ENCODE data around the gene MACROD1. TPM values are rescaled to one million over a fixed set of nuclear protein-coding genes. Genes with fewer than 3 reads are reported as not detected.

Gene MACROD1
- total and polyA plus RNA-seq, 10 donors: 5.1 to 20.3 (median 7.8) TPM

DNA sequence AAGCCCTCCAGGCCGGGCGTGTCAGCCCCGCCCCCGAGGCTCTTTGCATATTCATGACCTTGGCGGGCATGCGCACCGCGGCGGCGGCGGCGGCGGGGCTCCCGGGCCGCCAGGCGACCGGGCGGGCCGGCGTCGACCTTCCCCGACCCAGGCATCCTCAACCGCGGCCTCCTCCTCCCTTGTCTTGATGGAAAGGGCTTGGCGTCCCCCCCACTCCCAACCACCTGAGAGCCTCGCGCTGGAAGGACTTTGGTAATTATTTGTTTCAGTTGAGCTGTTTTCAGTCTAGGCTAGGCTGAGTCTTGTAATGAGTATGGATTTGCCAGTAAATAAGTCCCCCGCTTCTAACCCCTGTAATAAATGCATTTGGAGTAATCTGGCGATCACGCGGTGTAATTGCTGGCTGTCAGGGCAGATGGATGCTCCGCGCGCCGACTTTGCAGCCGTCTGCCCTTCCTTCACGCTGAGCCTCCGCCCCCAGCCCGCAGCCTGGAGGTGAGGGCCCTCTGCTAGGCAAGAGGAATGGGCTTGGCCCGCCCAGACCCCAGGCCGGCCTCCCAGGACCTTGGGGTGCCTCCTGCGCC is 105.0 kb downstream of the MACROD1 start:
- H3K27ac ChIP-seq: no peak overlapping the region
- H3K27me3 ChIP-seq (replicated peaks in 1 of 7): peaks cover 0 to 52% (median 28%) of the 10 kb centered on the region in 7 donors
- TF ChIP-seq, protein P1, sequence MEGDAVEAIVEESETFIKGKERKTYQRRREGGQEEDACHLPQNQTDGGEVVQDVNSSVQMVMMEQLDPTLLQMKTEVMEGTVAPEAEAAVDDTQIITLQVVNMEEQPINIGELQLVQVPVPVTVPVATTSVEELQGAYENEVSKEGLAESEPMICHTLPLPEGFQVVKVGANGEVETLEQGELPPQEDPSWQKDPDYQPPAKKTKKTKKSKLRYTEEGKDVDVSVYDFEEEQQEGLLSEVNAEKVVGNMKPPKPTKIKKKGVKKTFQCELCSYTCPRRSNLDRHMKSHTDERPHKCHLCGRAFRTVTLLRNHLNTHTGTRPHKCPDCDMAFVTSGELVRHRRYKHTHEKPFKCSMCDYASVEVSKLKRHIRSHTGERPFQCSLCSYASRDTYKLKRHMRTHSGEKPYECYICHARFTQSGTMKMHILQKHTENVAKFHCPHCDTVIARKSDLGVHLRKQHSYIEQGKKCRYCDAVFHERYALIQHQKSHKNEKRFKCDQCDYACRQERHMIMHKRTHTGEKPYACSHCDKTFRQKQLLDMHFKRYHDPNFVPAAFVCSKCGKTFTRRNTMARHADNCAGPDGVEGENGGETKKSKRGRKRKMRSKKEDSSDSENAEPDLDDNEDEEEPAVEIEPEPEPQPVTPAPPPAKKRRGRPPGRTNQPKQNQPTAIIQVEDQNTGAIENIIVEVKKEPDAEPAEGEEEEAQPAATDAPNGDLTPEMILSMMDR (IDR thresholded peaks at IDR 0.05 in 8 of 11, conservative IDR thresholded peaks at IDR 0.05 in 3 of 11): no peak
- no peak for TF ChIP-seq POLR2AphosphoS5 (IDR thresholded peaks at IDR 0.05)
- no peak for TF ChIP-seq POLR2A (IDR thresholded peaks at IDR 0.05)
- DNase-seq: peak; percentile 83
- intact Hi-C loops (cut with DNase I; ENCODE audit: low total_unique reads): no loop called here
- H3K4me1 ChIP-seq: peaks cover 4 to 39% (median 18%) of the 10 kb centered on the region in 6 donors
- WGBS, 5 donors: 2 to 4% (median 3%) methylated on average over 39 to 42 of the region's 42 CpGs
- H3K9me3 ChIP-seq: no peaks in the 10 kb centered on the region
- H3K36me3 ChIP-seq: no peaks in the 10 kb centered on the region
- H3K4me3 ChIP-seq: peak overlapping the region; percentile 13 to 65 (median 32)

DNA sequence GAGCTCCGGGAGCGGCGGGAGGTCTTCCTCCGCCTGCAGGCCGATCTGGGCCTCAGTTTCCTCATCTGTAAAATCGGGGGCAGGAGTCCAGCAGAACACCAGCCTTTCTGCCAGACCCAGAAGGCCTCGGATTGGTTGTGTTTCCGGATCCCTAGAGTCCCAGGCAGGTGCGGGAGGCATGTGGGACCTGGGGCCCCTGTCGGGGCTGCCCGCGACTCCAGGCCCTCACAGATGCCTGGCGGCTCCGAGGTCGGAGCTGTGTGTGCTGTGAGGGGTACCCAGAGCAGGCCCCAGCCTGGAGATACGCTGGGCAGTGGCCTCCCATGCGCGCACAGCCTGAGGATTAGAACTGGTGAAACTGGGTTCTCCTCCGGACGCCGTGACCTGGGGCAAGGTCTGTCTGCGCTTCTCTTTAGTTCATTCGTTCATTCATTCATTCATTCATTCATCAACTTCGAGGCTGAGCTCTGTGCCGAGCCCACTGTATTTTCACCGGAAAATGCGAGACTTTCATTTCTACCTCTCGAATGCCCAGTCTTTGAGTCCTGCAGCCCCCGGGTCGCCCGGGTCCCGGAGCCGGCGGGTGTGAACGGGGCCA is 105.6 kb downstream of the MACROD1 start:
- Histone ChIP-seq H3K4me3 (peak overlapping the region in 7 of 8 donors; percentile 16 to 65 (median 34)), H3K27me3 (replicated peaks in 1 of 7) (peaks cover 0 to 52% (median 28%) of the 10 kb centered on the region in 7 donors), H3K9me3 (no peaks in the 10 kb centered on the region), H3K27ac (no peak overlapping the region), H3K4me1 (peaks cover 4 to 39% (median 18%) of the 10 kb centered on the region in 6 donors), H3K36me3 (no peaks in the 10 kb centered on the region)
- intact Hi-C loops (cut with DNase I; ENCODE audit: low total_unique reads): no loop called here
- no peak for DNase-seq
- TF ChIP-seq POLR2AphosphoS5 (IDR thresholded peaks at IDR 0.05): no peak
- TF ChIP-seq POLR2A (IDR thresholded peaks at IDR 0.05): no peak
- TF ChIP-seq, protein P1 (IDR thresholded peaks at IDR 0.05 in 8 of 11, conservative IDR thresholded peaks at IDR 0.05 in 3 of 11): no peak
- 15 to 22% (median 18%) methylated on average over 32 to 35 of the region's 35 CpGs for WGBS, 5 donors

DNA sequence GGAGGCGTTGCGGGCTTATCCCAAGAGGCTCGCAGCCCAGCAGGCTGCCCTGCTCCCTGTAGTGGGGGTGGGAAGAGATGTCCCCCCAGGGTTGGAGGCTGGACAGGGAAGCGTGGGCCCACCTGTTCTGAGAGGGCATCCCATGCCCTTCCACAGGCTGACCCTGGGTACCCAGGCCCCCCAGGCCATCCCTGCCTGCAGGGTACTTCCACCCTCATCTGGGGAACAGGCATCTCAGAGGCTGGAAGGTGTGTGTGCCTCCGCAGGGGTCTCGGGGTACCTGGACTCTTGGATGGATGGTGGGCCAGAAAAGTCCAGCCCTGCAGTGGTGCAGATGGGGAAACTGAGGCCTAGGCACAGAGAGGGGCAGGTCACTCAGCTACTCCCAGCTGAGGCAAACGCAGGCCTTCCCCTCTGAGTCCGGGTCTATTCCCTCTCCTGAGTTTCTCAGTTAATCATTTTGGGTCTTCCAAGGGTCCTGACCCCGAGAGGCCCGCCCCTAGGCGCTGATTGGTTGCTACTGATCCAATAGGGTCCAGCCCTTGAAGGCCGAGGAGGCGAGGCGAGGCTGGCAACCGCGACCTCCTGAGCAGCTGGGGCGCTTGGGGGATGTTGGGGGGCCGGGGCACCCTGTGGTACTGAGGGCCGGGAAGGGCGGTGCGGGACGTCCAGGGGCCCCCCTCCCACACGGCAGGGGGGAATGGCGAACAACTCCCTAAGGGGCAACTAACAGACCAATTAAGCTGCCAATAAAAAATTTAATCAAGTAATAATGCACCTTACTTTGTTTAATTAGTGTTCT is 106.4 kb downstream of the MACROD1 start:
- H3K27ac ChIP-seq: no peak overlapping the region
- no peak overlapping the region for H3K4me3 ChIP-seq
- no peaks in the 10 kb centered on the region for H3K36me3 ChIP-seq
- 71 to 74% (median 73%) methylated on average over 24 of the region's 24 CpGs for WGBS, 5 donors
- H3K4me1 ChIP-seq: peaks cover 4 to 39% (median 18%) of the 10 kb centered on the region in 6 donors
- H3K27me3 ChIP-seq (replicated peaks in 1 of 7): peaks cover 0 to 47% (median 28%) of the 10 kb centered on the region in 7 donors
- intact Hi-C loops (cut with DNase I; ENCODE audit: low total_unique reads): no loop called here
- DNase-seq: no peak
- TF ChIP-seq POLR2A (IDR thresholded peaks at IDR 0.05) (no peak), POLR2AphosphoS5 (IDR thresholded peaks at IDR 0.05) (no peak)
- TF ChIP-seq, protein P1 (IDR thresholded peaks at IDR 0.05 in 8 of 11, conservative IDR thresholded peaks at IDR 0.05 in 3 of 11): no peak
- no peaks in the 10 kb centered on the region for H3K9me3 ChIP-seq

DNA sequence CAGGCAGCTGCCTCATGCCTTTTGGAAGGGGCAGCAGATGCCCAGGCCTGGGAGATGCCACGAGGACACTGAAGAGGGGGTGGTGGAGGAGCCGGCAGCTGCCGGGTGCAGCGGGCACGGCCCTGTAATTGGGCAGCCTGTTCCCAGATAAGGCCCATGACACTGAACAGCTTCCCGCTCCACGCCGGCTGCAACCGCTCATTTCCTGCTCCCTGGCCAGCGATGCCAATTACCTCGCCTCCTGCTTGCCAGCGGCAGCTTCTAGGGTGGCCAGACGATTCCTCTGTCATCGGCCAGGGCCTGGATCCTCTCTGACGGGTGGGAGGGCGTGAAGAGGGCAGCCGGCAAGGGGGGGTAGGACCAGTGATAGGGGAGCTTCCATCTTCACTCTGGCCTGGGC is 107.4 kb downstream of the MACROD1 start:
- no peak overlapping the region for H3K4me3 ChIP-seq
- H3K9me3 ChIP-seq: no peaks in the 10 kb centered on the region
- H3K27ac ChIP-seq: no peak overlapping the region
- H3K4me1 ChIP-seq: peaks cover 4 to 39% (median 18%) of the 10 kb centered on the region in 6 donors
- H3K36me3 ChIP-seq: no peaks in the 10 kb centered on the region
- peak in 1 of 3 donors; percentile 38 for TF ChIP-seq POLR2AphosphoS5 (IDR thresholded peaks at IDR 0.05)
- TF ChIP-seq POLR2A (IDR thresholded peaks at IDR 0.05): no peak
- TF ChIP-seq, protein P1 (IDR thresholded peaks at IDR 0.05 in 8 of 11, conservative IDR thresholded peaks at IDR 0.05 in 3 of 11): no peak
- 70 to 95% (median 82%) methylated on average over 14 to 17 of the region's 17 CpGs for WGBS, 5 donors
- H3K27me3 ChIP-seq (replicated peaks in 1 of 7): peaks cover 0 to 46% (median 28%) of the 10 kb centered on the region in 7 donors
- intact Hi-C loops (cut with DNase I; ENCODE audit: low total_unique reads): no loop called here
- peak; percentile 79 for DNase-seq

Data from spleen (tissue), 11 donors.